GM19324 (cell line): ENCODE data around the gene HMGA1.

ENCODE experiments used
- ATAC-seq: cut with Tn5 transposase; IDR thresholded peaks from one replicate; pipeline ENCODE4 v1.9.1; 2021; ENCODE audit warnings: mild to moderate bottlenecking, moderate library complexity; ENCODE audit not compliant: unreplicated experiment, low FRiP score

The HMGA1 gene

GRCh38 chr6:34223956-34224940, 12.4 kb upstream of the HMGA1 start:
- peak; percentile 92 for ATAC-seq

GRCh38 chr6:34225551-34225950, 11.1 kb upstream of the HMGA1 start:
- no peak for ATAC-seq

- ATAC-seq, result no peak
These were observed 10.6 kb upstream of the HMGA1 start for GRCh38 chr6:34226066-34226465.

GRCh38 chr6:34226731-34227586, 9.7 kb upstream of the HMGA1 start:
- ATAC-seq, result no peak

GRCh38 chr6:34227761-34228421, 8.8 kb upstream of the HMGA1 start:
- no peak for ATAC-seq

GRCh38 chr6:34229877-34230276, 6.8 kb upstream of the HMGA1 start:
- no peak for ATAC-seq

- no peak for ATAC-seq
These were observed 5.9 kb upstream of the HMGA1 start for GRCh38 chr6:34230653-34231371.

- ATAC-seq, result no peak
These were observed 4.9 kb upstream of the HMGA1 start for GRCh38 chr6:34231566-34232336.

- ATAC-seq, result no peak
These were observed 3.8 kb upstream of the HMGA1 start for GRCh38 chr6:34232901-34233300.

GRCh38 chr6:34233867-34234266, 2.8 kb upstream of the HMGA1 start:
- no peak for ATAC-seq

GRCh38 chr6:34234667-34235306, 1.9 kb upstream of the HMGA1 start:
- ATAC-seq, result no peak

- no peak for ATAC-seq
These were observed 1.2 kb upstream of the HMGA1 start for GRCh38 chr6:34235307-34236130.

- ATAC-seq, result peak; percentile 1
These were observed 586 bp upstream of the HMGA1 start for GRCh38 chr6:34236131-34236442.

GRCh38 chr6:34237316-34237721, 646 bp downstream of the HMGA1 start:
- ATAC-seq, result peak; percentile 21

GRCh38 chr6:34237722-34238584, 1.3 kb downstream of the HMGA1 start:
- ATAC-seq, result peak; percentile 15

GRCh38 chr6:34238585-34239499, 2.2 kb downstream of the HMGA1 start:
- ATAC-seq, result no peak
